Liver (tissue), 9 donors: Measurements from ENCODE around the gene RNF157. TPM values are rescaled to one million over a fixed set of nuclear protein-coding genes. Genes with fewer than 3 reads are reported as not detected.

Experiments
- DNase-seq: peaks from one replicate; pipeline ENCODE4 v3.0.0-alpha.2; 2017; ENCODE audit warnings: low spot score
- H3K27ac ChIP-seq, 2 donors: one replicate each; pipeline ENCODE4 v1.7.0; 2013; ENCODE audit warnings: inconsistent platforms in 2 of 2, low read length in 2 of 2, control low read depth in 1 of 2, low read depth in 1 of 2, mild to moderate bottlenecking in 1 of 2
- H3K27me3 ChIP-seq, 4 donors: one replicate each; pipeline versions ENCODE4 v1.6.1 to v1.7.0; 2013; ENCODE audit warnings: low read length in 3 of 4, inconsistent platforms in 1 of 4, mild to moderate bottlenecking in 1 of 4, moderate library complexity in 1 of 4; ENCODE audit not compliant: control insufficient read depth in 4 of 4, insufficient read depth in 4 of 4
- H3K36me3 ChIP-seq, 4 donors: one replicate each; pipeline versions ENCODE4 v1.6.1 to v1.7.0; 2013; ENCODE audit warnings: low read length in 3 of 4, mild to moderate bottlenecking in 3 of 4, low read depth in 1 of 4, moderate library complexity in 1 of 4; ENCODE audit not compliant: control insufficient read depth in 4 of 4, insufficient read depth in 3 of 4
- H3K4me1 ChIP-seq, 4 donors: one replicate each; pipeline versions ENCODE4 v1.6.1 to v1.7.0; 2013; ENCODE audit warnings: low read length in 3 of 4, mild to moderate bottlenecking in 3 of 4, moderate library complexity in 1 of 4; ENCODE audit not compliant: control insufficient read depth in 4 of 4, insufficient read depth in 4 of 4
- H3K4me3 ChIP-seq, 3 donors: one replicate each; pipeline versions ENCODE4 v1.6.1 to v1.7.0; 2013; ENCODE audit warnings: low read length in 3 of 3, control low read depth in 1 of 3, low read depth in 1 of 3, mild to moderate bottlenecking in 1 of 3
- H3K9ac ChIP-seq, 2 donors: one replicate each; pipeline ENCODE4 v1.7.0; 2013; ENCODE audit warnings: low read length in 2 of 2, mild to moderate bottlenecking in 2 of 2, moderate library complexity in 2 of 2, control low read depth in 1 of 2, low read depth in 1 of 2
- H3K9me3 ChIP-seq, 4 donors: one replicate each; pipeline versions ENCODE4 v1.6.1 to v1.7.0; 2013; ENCODE audit warnings: low read length in 3 of 4; ENCODE audit not compliant: control insufficient read depth in 4 of 4
- ATF3 ChIP-seq: IDR thresholded peaks from 2 replicates; pipeline ENCODE4 v1.6.1; 2016; ENCODE audit warnings: antibody characterized with exemption
- CTCF ChIP-seq: fragments of 150-350 bp; IDR thresholded peaks from 2 replicates; pipeline ENCODE4 v1.5.1; 2017; ENCODE audit warnings: improper control_type of control experiment, low read depth, low read length; ENCODE audit not compliant: missing input control
- EGR1 ChIP-seq, 2 donors: IDR thresholded peaks; 2 replicates each; pipeline ENCODE4 v1.6.1; 2016 to 2018; ENCODE audit warnings: antibody characterized with exemption in 2 of 2, low read depth in 2 of 2
- GABPA ChIP-seq, 2 donors: IDR thresholded peaks in 1 of 2; conservative IDR thresholded peaks in 1 of 2; 2 replicates each; pipeline ENCODE4 v1.6.1; 2016; ENCODE audit warnings: antibody characterized with exemption in 2 of 2, mild to moderate bottlenecking in 1 of 2, moderate library complexity in 1 of 2
- HNF4A ChIP-seq, 2 donors: conservative IDR thresholded peaks; 2 replicates each; pipeline ENCODE4 v1.6.1; 2016; ENCODE audit warnings: antibody characterized with exemption in 2 of 2, mild to moderate bottlenecking in 2 of 2
- JUND ChIP-seq, 2 donors: IDR thresholded peaks; 2 replicates each; pipeline ENCODE4 v1.6.1; 2016; ENCODE audit warnings: antibody characterized with exemption in 2 of 2
- NR2F2 ChIP-seq: IDR thresholded peaks from 2 replicates; pipeline ENCODE4 v1.6.1; 2016; ENCODE audit warnings: antibody characterized with exemption
- RAD21 ChIP-seq, 2 donors: IDR thresholded peaks; 2 replicates each; pipeline ENCODE4 v1.6.1; 2016; ENCODE audit warnings: antibody characterized with exemption in 2 of 2, mild to moderate bottlenecking in 2 of 2
- REST ChIP-seq: IDR thresholded peaks from 2 replicates; pipeline ENCODE4 v1.6.1; 2016; ENCODE audit warnings: antibody characterized with exemption, mild to moderate bottlenecking
- RXRA ChIP-seq, 2 donors: IDR thresholded peaks; 2 replicates each; pipeline ENCODE4 v1.6.1; 2017 to 2018; ENCODE audit warnings: antibody characterized with exemption in 2 of 2, mild to moderate bottlenecking in 1 of 2
- SP1 ChIP-seq: IDR thresholded peaks from 2 replicates; pipeline ENCODE4 v1.6.1; 2018; ENCODE audit warnings: antibody characterized with exemption, mild to moderate bottlenecking
- TAF1 ChIP-seq: conservative IDR thresholded peaks from 2 replicates; pipeline ENCODE4 v1.6.1; 2016; ENCODE audit warnings: antibody characterized with exemption, mild to moderate bottlenecking
- YY1 ChIP-seq: IDR thresholded peaks from 2 replicates; pipeline ENCODE4 v1.6.1; 2016; ENCODE audit warnings: antibody characterized with exemption, mild to moderate bottlenecking
- ZBTB33 ChIP-seq: IDR thresholded peaks from 2 replicates; pipeline ENCODE4 v1.6.1; 2016; ENCODE audit warnings: antibody characterized with exemption
- WGBS: extraction: QIAGEN DNeasy Blood & Tissue Kit; methylation state at CpG from one replicate; pipeline ENCODE4 v1.1.7; 2013; 5-methylcytosine and 5-hydroxymethylcytosine counted together
- polyA plus RNA-seq, 2 donors: library from polyadenylated mRNA; stranded (reverse) in 1 of 2; unstranded in 1 of 2; fragments of 200-250 nt in 1 of 2; fragments of >200 nt in 1 of 2; fragmentation: Nextera tagmentation in 1 of 2; extraction: Ambion mirVana in 1 of 2; gene quantifications; one replicate each; pipeline versions ENCODE4 v1.2.1 to v1.2.3, GENCODE V29; 2013 to 2015
- total RNA-seq, 2 donors: library from RNA; depleted of rRNA; stranded (reverse); fragments of >200 nt; gene quantifications; one replicate each; pipeline ENCODE4 v1.2.3, GENCODE V29; 2014
- donor health status: healthy.
- donor health status: healthy.
- donor health status: healthy.
- donor health status: healthy.
- donor health status: healthy.

RNF157 gene
- total and polyA plus RNA-seq, 4 donors, result 0.42 to 2.9 (median 0.66) TPM

- DNase-seq, result no peak
- Histone ChIP-seq H3K4me1 (peaks cover 6 to 12% (median 7%) of the 10 kb centered on the region in 4 donors), H3K4me3 (no peak overlapping the region), H3K36me3 (no peaks in the 10 kb centered on the region), H3K9ac (no peak overlapping the region), H3K27ac (no peak overlapping the region), H3K9me3 (no peaks in the 10 kb centered on the region), H3K27me3 (no peaks in the 10 kb centered on the region)
- TF ChIP-seq TAF1, result no peak
- TF ChIP-seq JUND (IDR thresholded peaks at IDR 0.05), result no peak
- TF ChIP-seq SP1, result no peak
- no peak for TF ChIP-seq RXRA (IDR thresholded peaks at IDR 0.05)
- no peak for TF ChIP-seq REST
- no peak for TF ChIP-seq GABPA (IDR thresholded peaks at IDR 0.05 in 1 of 2, conservative IDR thresholded peaks at IDR 0.05 in 1 of 2)
- no peak for TF ChIP-seq HNF4A (conservative IDR thresholded peaks at IDR 0.05)
- no peak for TF ChIP-seq ZBTB33
- TF ChIP-seq NR2F2, result no peak
- no peak for TF ChIP-seq RAD21 (IDR thresholded peaks at IDR 0.05)
These were observed 3.7 kb downstream of the RNF157 start for GRCh38 chr17:76236603-76237002.

GRCh38 chr17:76235883-76236282, 4.4 kb downstream of the RNF157 start:
- no peak for DNase-seq
- Histone ChIP-seq H3K27ac (no peak overlapping the region), H3K36me3 (no peaks in the 10 kb centered on the region), H3K4me1 (peaks cover 1 to 6% (median 4%) of the 10 kb centered on the region in 4 donors), H3K9ac (no peak overlapping the region), H3K9me3 (no peaks in the 10 kb centered on the region), H3K4me3 (no peak overlapping the region), H3K27me3 (no peaks in the 10 kb centered on the region)
- no peak for TF ChIP-seq GABPA (IDR thresholded peaks at IDR 0.05 in 1 of 2, conservative IDR thresholded peaks at IDR 0.05 in 1 of 2)
- no peak for TF ChIP-seq NR2F2
- TF ChIP-seq ATF3, result no peak
- TF ChIP-seq YY1, result no peak
- TF ChIP-seq CTCF, result no peak
- TF ChIP-seq JUND (IDR thresholded peaks at IDR 0.05), result no peak
- TF ChIP-seq EGR1 (IDR thresholded peaks at IDR 0.05; ENCODE audit: low read depth in 2 of 2), result no peak
- no peak for TF ChIP-seq RAD21 (IDR thresholded peaks at IDR 0.05)
- TF ChIP-seq SP1, result no peak
- WGBS, result 93% methylated on average over 2 of the region's 2 CpGs
